Hepatocyte (in vitro differentiated cells): Measurements from ENCODE around the gene ARMH4.

Source experiments
- CTCF ChIP-seq: fragments of 200-600 bp; sonication (generic); IDR thresholded peaks from 2 replicates; pipeline ENCODE4 v1.5.1; 2016; ENCODE audit warnings: antibody characterized with exemption, mild to moderate bottlenecking; ENCODE audit not compliant: poor library complexity
- EZH2 ChIP-seq: fragments of 200-600 bp; sonication (generic); IDR thresholded peaks from 2 replicates; pipeline ENCODE4 v1.6.1; 2016; ENCODE audit warnings: antibody characterized with exemption, mild to moderate bottlenecking, borderline replicate concordance

DNA sequence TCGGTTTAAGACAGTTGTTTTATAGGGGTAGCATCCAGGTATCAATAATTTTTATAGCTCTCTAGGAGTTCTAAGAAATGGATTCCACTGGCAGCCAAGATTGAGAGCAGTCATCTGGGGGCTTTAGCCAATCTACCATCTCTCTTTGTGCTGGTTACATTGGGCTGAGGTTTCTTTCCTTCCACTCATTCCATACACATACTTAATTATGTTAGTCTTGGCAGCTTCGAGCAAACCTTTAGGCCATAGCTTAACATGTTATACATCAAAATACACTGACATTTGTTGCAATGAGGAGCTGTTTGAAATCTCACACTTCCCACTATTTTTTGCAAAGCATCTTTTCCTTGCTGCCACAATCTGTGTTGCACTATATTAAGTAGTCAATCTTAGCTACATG is 63.1 kb downstream of the ARMH4 start:
- TF ChIP-seq CTCF (no peak), EZH2 (no peak)
